Common myeloid progenitor, CD34-positive (primary cell): ENCODE measurements around the gene MAP2K2.

Experiments used
- CTCF ChIA-PET: fragments of 350-600 bp; sonication (Branson Sonifier 250); formaldehyde crosslinking; loops from one replicate; lab custom pipeline; 2021; ENCODE audit warnings: antibody characterized with exemption; lab: Charles Lee
- POLR2A ChIA-PET: fragments of 350-600 bp; sonication (Branson Sonifier 250); formaldehyde crosslinking; loops from one replicate; lab custom pipeline; 2021; ENCODE audit warnings: antibody characterized with exemption; lab: Charles Lee
- DNase-seq, 3 donors: peaks; one replicate each; pipeline versions ENCODE4 v3.0.0 to v3.0.0-alpha.2; 2013
- H3K27ac ChIP-seq, 2 experiments: 1 replicate in 1 of 2; 2 replicates in 1 of 2; pipeline ENCODE4 v1.7.0; 2013; ENCODE audit warnings: inconsistent platforms in 2 of 2, low read length in 2 of 2, mild to moderate bottlenecking in 2 of 2, low read depth in 1 of 2, moderate library complexity in 1 of 2; ENCODE audit not compliant: severe bottlenecking in 2 of 2, insufficient read depth in 1 of 2, poor library complexity in 1 of 2
- H3K27me3 ChIP-seq, 5 experiments: replicated peaks in 2 of 5; 1 replicate in 3 of 5; 2 replicates in 2 of 5; pipeline versions ENCODE4 v1.6.1 to v1.7.0; 2013; ENCODE audit warnings: low read length in 4 of 5, mild to moderate bottlenecking in 2 of 5, moderate library complexity in 2 of 5, inconsistent platforms in 1 of 5; ENCODE audit not compliant: insufficient read depth in 5 of 5, control insufficient read depth in 4 of 5
- H3K36me3 ChIP-seq, 4 experiments: 1 replicate in 2 of 4; 2 replicates in 2 of 4; pipeline versions ENCODE4 v1.6.1 to v1.7.0; 2013; ENCODE audit warnings: low read length in 3 of 4, control low read depth in 1 of 4, mild to moderate bottlenecking in 1 of 4; ENCODE audit not compliant: control insufficient read depth in 4 of 4, insufficient read depth in 4 of 4
- H3K4me1 ChIP-seq, 4 experiments: 1 replicate in 3 of 4; 2 replicates in 1 of 4; pipeline versions ENCODE4 v1.6.1 to v1.7.1; 2013; ENCODE audit warnings: low read length in 3 of 4, mild to moderate bottlenecking in 3 of 4, control low read depth in 1 of 4, inconsistent platforms in 1 of 4, moderate library complexity in 1 of 4; ENCODE audit not compliant: control insufficient read depth in 4 of 4, insufficient read depth in 4 of 4; ENCODE audit errors: control extremely low read depth in 1 of 4
- H3K4me3 ChIP-seq, 7 experiments: 1 replicate in 4 of 7; 2 replicates in 3 of 7; pipeline versions ENCODE4 v1.5.1 to v1.7.0; 2013; ENCODE audit warnings: mild to moderate bottlenecking in 7 of 7, low read length in 6 of 7, moderate library complexity in 6 of 7, inconsistent platforms in 2 of 7, low read depth in 2 of 7, control low read depth in 1 of 7; ENCODE audit not compliant: insufficient read depth in 4 of 7, control insufficient read depth in 1 of 7; ENCODE audit errors: extremely low read depth in 1 of 7
- H3K9me3 ChIP-seq, 5 experiments: 1 replicate in 4 of 5; 2 replicates in 1 of 5; pipeline versions ENCODE4 v1.6.1 to v1.7.1; 2013; ENCODE audit warnings: low read length in 4 of 5, mild to moderate bottlenecking in 2 of 5, inconsistent platforms in 1 of 5, low read depth in 1 of 5, moderate library complexity in 1 of 5; ENCODE audit not compliant: control insufficient read depth in 4 of 5, insufficient read depth in 2 of 5; ENCODE audit errors: control extremely low read depth in 1 of 5
- WGBS: methylation state at CpG from one replicate; pipeline ENCODE4 v1.1.5; 2013; ENCODE audit not compliant: insufficient coverage; 5-methylcytosine and 5-hydroxymethylcytosine counted together

Gene MAP2K2

GRCh38 chr19:4121273-4121612, 2.7 kb downstream of the MAP2K2 start:
- Histone ChIP-seq H3K4me1 (peaks cover 2 to 18% (median 16%) of the 10 kb centered on the region in 4 experiments), H3K9me3 (no peaks in the 10 kb centered on the region), H3K36me3 (peaks cover 6 to 28% (median 16%) of the 10 kb centered on the region in 4 experiments), H3K27me3 (no peaks in the 10 kb centered on the region), H3K27ac (peak overlapping the region in 1 of 2 experiments; percentile 14), H3K4me3 (no peak overlapping the region)
- 95% methylated on average over 4 of the region's 5 CpGs for WGBS
- ChIA-PET POLR2A (no interaction called here), CTCF (no interaction called here)
- no peak for DNase-seq

GRCh38 chr19:4120559-4121272, 3.2 kb downstream of the MAP2K2 start:
- Histone ChIP-seq H3K27ac (no peak overlapping the region), H3K4me1 (peaks cover 2 to 18% (median 16%) of the 10 kb centered on the region in 4 experiments), H3K9me3 (no peaks in the 10 kb centered on the region), H3K4me3 (no peak overlapping the region), H3K27me3 (no peaks in the 10 kb centered on the region), H3K36me3 (peaks cover 6 to 31% (median 18%) of the 10 kb centered on the region in 4 experiments)
- ChIA-PET CTCF (interaction anchor here (1.6 kb wide), 1 partner anchor 15 kb away, joined by 5 read pairs; no protein-coding TSS in a partner anchor), POLR2A (no interaction called here)
- no peak for DNase-seq
- WGBS, result 92% methylated on average over 15 of the region's 21 CpGs

DNA sequence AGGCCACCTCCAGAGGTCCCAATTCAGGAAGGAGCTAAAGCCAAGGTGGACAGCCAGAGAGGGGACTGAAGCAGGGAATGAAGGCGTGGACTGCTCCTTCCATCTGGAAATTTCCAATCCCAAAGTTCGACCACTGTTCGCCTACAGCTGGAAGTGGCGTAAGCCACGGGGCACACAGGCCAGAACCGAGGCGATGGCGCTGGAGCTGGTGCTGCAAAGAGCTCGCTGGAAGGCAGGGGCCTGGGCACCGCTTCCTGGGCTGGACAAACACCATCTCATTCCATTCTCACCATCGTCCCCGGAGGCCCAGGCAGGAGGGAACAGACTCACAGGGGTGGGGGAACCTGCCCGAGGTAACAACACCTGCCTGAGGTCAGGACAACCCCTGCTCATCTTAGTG, 4.2 kb downstream of the MAP2K2 start:
- 96% methylated on average over 11 of the region's 13 CpGs for WGBS
- DNase-seq, result no peak
- ChIA-PET CTCF (interaction anchor here (0.7 to 1.6 kb wide), 3 partner anchors 11 to 20 kb away, joined by 3 to 5 read pairs (median 3); no protein-coding TSS in a partner anchor), POLR2A (no interaction called here)
- Histone ChIP-seq H3K27ac (peak overlapping the region in 1 of 2 experiments; percentile 43), H3K9me3 (no peaks in the 10 kb centered on the region), H3K4me3 (no peak overlapping the region), H3K4me1 (peaks cover 2 to 25% (median 22%) of the 10 kb centered on the region in 4 experiments), H3K27me3 (no peaks in the 10 kb centered on the region), H3K36me3 (peaks cover 6 to 40% (median 23%) of the 10 kb centered on the region in 4 experiments)

GRCh38 chr19:4115818-4116385, 8.0 kb downstream of the MAP2K2 start:
- no peaks in the 10 kb centered on the region for H3K27me3 ChIP-seq
- no peaks in the 10 kb centered on the region for H3K9me3 ChIP-seq
- H3K4me3 ChIP-seq, result no peak overlapping the region
- H3K4me1 ChIP-seq, result peaks cover 0 to 12% (median 6%) of the 10 kb centered on the region in 4 experiments
- peaks cover 7 to 69% (median 42%) of the 10 kb centered on the region in 4 experiments for H3K36me3 ChIP-seq
- no peak for DNase-seq
- no peak overlapping the region for H3K27ac ChIP-seq
- WGBS, result 82% methylated on average over 10 of the region's 13 CpGs
- ChIA-PET CTCF (interaction anchor here (1.1 to 1.5 kb wide), 2 partner anchors 11 to 24 kb away, joined by 3 read pairs; no protein-coding TSS in a partner anchor), POLR2A (no interaction called here)

GRCh38 chr19:4115050-4115817, 8.7 kb downstream of the MAP2K2 start:
- Histone ChIP-seq H3K4me3 (no peak overlapping the region), H3K27me3 (no peaks in the 10 kb centered on the region), H3K4me1 (peaks cover 0 to 18% (median 6%) of the 10 kb centered on the region in 4 experiments), H3K36me3 (peaks cover 7 to 71% (median 45%) of the 10 kb centered on the region in 4 experiments), H3K27ac (no peak overlapping the region), H3K9me3 (no peaks in the 10 kb centered on the region)
- no peak for DNase-seq
- POLR2A ChIA-PET, result no interaction called here
- CTCF ChIA-PET, result interaction anchor here (1.0 to 1.5 kb wide), 3 partner anchors 9 to 24 kb away, joined by 3 read pairs; no protein-coding TSS in a partner anchor
- 76% methylated on average over 25 of the region's 27 CpGs for WGBS

DNA sequence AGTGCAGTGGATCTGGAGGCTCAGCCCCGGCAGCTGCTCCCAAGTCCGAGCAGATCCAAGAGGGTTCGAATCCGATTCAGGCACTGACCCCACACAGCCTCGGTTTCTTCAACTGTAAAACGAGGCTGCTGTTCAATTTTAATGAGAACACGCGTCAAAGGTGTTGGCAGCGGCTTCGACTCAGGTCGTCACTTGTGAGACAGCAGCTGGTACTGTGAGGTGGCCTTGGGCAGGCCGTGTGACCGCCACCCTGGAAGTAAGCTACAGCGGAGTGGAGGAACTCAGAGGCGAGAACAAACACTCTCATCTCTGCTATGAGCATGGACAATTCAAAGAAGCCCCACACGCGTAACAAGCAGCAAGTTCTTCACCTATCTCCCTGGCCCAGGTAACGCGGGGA, 9.7 kb downstream of the MAP2K2 start:
- ChIA-PET CTCF (interaction anchor here (1.4 kb wide), 1 partner anchor 28 kb away, joined by 4 read pairs; no protein-coding TSS in a partner anchor), POLR2A (no interaction called here)
- no peaks in the 10 kb centered on the region for H3K9me3 ChIP-seq
- DNase-seq, result no peak
- 96% methylated on average over 19 of the region's 19 CpGs for WGBS
- no peaks in the 10 kb centered on the region for H3K27me3 ChIP-seq
- no peak overlapping the region for H3K4me3 ChIP-seq
- H3K27ac ChIP-seq, result no peak overlapping the region
- H3K4me1 ChIP-seq, result peaks cover 5 to 28% (median 13%) of the 10 kb centered on the region in 4 experiments
- H3K36me3 ChIP-seq, result peaks cover 4 to 69% (median 39%) of the 10 kb centered on the region in 4 experiments
